DMS53 treated with DMSO at 0.1 percent for 48 hours (cell line): ENCODE results near the gene CCDC71.

Source experiments
- DNase-seq: peaks from one replicate; lab custom pipeline; 2025; ENCODE audit not compliant: unreplicated experiment; lab: John Stamatoyannopoulos, UW

The CCDC71 gene

DNA sequence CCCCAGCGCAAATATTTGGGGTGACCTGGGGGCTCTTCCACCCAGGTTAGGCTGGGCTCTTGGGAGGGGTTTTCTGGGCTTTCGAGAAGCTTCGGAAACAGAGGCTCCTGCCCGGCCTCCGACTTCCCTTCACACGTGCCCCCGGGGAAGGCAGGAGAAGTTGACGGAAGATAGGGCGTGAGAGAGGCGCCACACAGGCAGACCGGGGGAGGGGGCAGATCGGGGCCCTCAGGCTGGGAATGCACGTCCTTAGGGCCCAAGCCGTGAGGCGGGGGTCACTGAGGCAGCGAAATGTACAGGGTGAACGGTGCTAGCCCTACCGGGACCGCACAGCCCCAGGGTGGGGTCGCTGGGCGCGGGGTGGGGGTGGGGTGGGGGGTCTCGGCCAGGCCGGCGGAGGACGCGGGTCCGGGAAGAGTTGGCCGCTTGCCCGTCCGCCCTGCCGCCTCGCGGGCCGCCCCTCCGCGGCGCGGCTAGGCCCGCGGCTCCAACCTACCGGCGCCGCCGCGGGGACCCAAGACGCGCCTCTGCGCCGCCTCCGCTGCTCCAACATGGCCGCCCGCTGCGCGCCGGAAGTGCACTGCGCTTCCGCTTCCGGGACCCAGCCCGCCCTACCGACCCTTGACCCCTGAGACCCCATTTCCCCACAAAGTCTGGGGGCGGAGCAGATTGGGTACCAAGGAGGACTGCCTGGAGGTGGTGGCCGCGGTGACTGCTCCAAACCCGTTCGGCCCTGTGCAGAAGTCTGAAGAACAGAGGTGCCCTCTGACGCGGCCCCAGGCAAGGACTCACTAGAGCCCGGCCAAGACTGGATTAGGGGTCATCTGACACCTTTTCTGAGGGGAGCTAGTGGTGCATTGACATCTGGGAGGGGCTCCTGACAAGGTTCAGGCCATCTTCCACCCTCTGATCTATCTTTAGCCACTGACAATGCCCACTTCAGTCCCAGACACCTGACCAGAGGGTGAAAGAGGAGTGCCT lies at the start of gene CCDC71:
CCDC71 (minus strand) TSS at position 561 of the 981 bp plus-strand sequence. CDS start 2,123 bp downstream, outside the sequence.
- DNase-seq, result no peak

DNA sequence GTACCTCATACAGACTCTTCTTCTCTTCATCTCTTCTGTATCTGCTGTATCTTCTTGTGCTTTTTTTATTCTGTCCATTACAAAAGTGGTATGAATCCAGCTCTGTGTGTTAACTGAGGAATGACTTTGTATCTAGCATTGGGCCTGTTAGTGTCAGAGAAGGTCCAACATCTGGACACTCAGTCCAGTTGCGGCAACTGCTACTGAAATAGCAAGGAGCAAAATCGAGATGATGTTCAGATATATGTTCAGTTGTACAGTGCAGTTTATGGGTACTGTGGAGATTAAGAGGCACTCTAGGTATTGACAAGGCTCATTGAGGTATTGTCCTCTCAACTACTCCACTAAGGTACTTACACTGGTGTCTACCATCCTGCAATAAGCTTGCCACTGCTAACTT lies 47.9 kb upstream of the CCDC71 start:
- no peak for DNase-seq

DNA sequence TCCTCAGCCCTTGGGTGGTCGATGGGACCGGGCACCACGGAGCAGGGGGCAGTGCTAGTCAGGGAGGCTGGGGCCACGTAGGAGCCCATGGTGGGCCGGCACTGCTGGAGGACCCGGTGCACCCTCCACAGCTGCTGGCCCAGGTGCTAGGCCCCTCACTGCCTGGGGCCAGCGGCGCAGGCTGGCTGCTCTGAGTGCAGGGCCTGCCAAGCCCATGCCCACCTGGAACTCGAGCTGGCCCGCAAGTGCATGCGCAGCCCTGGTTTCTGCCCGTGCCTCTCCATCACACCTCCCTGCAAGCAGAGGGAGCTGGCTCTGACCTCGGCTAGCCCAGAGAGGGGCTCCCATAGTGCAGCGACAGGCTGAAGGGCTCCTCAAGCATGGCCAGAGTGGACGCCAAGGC lies 47.4 kb upstream of the CCDC71 start:
- DNase-seq, result no peak

DNA sequence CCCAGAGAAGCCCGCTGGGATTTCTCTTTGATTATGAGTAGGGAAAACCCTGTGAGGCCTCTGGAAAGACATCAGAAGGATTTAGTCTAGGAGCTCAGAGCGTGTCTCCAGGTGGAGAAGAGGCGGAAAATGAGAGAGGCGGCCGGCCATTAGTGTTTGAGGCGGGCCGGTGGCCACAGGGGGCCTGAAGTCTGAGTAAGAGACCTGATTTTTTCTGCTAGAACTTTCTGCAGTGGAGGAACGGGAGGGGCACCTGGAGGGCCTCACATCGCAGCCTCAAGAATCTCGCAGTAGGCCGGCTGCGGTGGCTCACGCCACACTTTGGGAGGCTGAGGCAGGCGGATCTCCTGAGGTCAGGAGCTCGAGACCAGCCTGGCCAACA lies 33.8 kb upstream of the CCDC71 start:
- no peak for DNase-seq

DNA sequence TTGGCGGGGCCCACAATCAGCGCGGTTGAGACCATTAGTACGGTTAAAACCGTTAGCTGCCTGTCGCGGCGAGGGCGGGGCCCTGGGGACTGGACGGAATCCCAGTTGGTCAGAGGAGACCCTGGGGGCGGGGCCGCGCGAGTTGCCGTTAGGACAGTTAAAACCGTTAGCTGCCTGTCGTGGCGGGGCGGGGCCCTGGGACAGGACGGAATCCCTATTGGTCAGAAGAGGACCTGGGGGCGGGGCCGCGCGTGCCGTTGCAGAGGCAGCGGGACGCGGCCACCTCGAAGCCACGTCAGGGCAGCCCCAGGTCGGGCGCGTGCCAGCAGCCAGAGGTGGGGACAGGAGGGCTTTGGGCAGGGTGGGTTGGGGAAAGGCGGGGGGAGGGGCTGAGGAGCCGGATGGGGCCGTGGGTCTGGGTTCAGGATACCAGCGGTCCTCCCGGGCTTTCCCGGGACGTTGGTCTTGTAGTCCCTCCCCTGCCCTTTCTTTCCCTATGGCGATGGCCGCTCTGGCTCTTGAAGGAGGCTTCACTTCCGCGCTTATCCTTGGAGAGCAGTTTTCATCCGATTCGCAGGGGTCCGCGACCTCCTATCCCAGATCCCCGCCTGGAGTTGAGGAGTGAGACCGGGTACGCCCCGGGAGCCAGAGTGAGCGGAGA lies 33.2 kb upstream of the CCDC71 start:
- no peak for DNase-seq

DNA sequence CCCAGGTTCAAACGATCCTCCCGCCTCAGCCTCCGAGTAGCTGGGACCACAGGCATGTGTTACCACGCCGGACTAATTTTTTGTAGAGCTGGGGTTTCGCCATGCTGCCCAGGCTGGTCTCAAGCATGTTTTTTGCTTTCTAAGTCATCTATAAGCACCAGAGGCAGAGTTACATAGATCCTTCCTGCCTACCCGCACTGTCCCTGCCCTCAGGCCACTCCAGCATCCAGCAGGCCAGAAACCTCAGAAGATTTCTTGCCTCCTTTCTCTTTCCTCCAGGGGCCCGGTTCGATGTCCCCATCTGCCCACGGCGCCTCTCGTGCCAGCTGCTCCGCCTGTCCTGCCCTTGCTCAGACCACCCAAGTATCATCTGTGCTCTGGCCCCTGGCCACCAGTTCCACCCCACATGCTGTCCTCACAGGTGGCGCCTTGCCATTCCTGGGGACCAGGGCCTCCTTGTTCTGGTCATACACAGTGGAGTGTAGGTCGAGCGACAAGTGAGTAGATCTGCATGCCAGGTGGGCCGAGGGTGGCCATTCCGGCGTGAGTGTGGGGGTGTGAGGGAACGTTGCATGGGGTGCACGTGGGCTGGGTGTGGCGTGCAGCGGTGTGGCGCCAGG lies 32.6 kb upstream of the CCDC71 start:
- no peak for DNase-seq

DNA sequence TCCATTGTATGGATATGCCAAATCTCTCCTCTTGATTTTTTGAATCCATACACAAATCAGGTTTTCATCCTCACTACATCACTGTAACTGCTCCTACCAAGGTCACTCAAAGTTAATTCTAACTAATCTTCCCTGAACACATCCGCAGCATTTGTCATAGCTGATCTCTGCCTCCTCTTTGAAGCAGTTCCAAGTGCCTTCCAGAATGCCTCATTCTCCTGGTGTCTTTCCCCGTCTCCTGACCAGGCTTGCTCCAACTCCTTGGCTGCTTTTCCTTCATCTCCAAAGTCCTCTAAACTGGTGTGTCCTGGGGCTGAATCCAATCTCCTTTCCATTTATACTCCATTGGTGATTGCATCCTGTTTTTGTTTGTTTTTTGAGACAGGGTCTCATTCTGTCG lies 32.0 kb upstream of the CCDC71 start:
- DNase-seq, result no peak

DNA sequence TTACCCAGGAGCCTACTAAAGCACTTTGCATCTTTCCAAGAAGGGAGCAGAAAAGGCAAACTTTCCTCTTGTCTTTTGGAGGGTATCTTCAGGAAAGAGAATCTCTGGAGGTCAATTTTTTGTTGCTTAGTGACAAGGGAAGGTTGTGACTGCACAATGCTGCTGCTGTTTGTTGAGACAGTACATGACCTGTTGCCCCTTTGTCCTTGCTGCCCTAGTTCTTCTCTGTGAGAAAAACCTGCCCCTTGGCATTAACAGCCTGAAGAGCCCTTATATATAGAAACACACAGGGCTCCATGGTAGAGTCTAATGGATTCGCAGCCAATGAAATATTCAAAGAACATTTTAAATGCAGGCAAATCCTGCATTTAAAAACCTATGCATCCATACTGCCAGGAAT lies 25.6 kb upstream of the CCDC71 start:
- no peak for DNase-seq

DNA sequence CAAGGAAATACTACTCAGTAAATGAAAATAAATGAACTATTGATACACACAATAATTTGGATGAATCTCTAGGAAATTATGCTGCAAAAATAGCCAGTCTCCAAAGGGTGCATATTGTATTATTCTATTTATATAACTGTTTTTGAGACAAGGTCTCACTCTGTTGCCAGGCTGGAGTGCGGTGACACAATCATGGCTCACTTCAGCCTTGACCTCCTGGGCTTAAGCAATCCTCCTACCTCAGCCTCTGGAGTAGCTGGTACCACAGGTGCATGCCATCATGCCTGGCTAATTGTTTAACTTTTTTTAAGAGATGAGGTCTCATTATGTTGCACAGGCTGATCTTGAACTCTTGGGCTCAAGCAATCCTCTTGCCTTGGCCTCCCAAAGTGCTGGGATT lies 17.7 kb upstream of the CCDC71 start:
- no peak for DNase-seq

DNA sequence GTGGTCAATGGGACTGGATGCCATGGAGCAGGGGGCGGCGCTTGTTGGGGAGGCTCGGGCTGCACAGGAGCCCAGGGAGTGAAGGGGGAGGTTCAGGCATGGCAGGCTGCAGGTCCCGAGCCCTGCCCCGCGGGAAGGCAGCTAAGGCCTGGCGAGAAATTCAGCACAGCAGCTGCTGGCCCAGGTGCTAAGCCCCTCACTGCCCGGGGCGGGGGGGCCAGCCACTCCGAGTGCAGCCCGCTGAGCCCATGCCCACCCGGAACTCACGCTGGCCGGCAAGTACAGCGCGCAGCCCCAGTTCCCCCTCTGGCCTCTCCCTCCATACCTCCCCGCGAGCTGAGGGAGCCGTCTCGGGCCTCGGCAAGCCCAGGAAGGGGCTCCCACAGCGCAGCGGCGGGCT lies 16.6 kb upstream of the CCDC71 start:
- DNase-seq, result no peak

DNA sequence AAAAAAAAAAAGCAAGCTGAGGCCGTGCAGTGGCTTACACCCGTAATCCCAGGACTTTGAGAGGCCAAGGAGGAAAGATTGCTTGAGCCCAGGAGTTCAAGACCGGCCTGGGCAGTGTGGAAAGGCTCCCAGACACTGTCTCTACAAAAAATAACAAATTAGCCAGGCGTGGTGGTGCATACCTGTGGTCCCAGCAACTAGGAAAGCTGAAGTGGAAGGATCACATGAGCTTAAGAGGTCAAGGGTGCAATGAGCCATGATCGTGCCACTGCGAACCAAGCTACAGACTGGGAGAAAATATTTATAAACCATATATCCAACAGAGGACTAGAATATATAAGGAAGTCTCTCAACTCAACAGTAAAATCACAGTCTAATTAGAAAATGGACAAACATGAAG lies 15.2 kb upstream of the CCDC71 start:
- no peak for DNase-seq

DNA sequence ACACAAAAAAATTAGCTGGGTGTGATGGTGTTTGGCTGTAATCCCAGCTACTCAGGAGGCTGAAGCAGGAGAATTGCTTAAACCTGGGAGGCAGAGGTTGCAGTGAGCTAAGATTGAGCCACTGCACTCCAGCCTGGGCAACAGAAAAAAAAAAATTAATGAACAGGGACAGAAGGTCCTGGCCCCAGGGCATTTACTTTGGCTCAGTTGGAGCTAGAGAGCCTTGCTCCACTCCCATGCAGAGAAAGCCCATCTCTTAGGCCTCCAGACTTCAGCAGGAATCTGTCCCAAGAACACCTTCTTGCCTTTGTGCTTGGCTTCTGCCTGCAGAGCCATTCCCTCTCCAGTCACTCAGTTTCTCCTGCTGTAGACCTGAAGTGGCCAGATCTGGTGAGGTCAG lies 14.0 kb upstream of the CCDC71 start:
- DNase-seq, result no peak

DNA sequence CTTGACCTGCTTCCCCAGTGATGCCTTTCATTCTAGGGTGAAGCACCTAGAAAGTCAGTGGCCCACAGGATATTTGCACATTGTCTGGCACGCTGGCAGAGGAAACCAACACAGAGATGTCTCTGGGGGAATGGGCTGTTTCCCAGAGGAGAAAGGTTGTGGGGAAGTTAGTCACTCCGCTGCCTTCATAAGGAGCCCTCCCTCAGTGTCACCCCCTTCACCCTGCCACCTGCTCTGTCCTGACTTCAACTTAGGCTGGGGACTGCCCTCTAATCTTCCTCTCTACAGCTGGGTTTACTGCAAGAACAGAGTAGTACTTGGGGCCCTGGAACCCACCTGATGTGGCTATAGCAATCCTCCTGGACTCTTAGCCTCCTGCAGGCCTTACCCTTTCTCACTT lies 10.9 kb upstream of the CCDC71 start:
- DNase-seq, result no peak

DNA sequence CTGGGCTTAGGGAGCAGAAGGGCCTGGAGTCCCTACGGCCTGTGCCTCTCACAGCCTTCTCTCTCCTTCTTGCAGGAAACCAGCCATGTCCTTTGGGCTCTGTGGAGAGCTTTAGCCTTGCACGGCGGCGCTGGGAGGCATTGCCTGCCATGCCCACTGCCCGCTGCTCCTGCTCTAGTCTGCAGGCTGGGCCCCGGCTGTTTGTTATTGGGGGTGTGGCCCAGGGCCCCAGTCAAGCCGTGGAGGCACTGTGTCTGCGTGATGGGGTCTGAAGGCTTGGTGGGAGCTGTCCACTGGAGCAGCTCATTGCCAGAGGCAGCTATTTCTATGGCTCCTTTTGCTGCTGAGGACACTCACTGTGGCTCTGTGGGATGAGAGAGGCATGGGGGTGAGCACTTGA lies 9.4 kb upstream of the CCDC71 start:
- no peak for DNase-seq

DNA sequence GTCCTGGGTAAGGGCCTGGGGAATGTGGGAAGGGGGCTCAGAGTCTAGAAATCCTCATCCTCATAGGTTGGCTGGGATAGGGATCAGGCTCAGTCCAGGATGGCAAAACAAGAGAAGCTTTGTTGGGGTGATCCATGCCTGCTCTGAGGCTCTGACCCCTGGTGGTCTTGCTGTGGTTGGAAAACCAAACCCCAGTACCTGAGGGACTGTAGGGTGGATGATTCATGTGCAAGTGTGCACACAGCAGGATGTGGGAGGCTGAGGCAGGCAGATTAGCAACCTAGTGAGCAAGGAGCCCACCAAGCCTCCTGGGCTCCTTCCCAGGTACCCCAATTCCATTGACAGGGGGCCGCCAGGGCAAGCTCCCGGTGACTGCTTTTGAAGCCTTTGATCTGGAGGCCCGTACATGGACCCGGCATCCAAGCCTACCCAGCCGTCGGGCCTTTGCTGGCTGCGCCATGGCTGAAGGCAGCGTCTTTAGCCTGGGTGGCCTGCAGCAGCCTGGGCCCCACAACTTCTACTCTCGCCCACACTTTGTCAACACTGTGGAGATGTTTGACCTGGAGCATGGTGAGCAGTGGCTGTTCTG lies 8.4 kb upstream of the CCDC71 start:
- DNase-seq, result no peak

DNA sequence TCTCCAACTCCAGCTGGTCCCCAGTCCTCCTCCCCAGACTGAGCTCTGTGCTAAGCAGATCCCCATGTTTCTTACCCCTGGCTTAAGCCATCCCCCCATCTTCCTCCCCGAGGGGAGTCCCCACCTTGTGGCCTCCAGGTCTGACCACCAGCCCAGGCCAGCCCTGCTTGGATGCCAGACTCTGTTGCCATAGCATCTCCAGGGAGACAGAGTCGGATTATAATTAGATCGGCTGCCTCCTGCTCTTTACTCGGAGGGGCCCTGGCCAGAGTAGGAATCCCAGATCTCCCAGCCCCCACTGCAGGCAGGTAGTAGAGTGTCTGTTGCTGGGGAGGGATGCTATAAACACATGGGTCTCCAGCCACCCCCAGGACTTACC lies 7.7 kb upstream of the CCDC71 start:
- no peak for DNase-seq

DNA sequence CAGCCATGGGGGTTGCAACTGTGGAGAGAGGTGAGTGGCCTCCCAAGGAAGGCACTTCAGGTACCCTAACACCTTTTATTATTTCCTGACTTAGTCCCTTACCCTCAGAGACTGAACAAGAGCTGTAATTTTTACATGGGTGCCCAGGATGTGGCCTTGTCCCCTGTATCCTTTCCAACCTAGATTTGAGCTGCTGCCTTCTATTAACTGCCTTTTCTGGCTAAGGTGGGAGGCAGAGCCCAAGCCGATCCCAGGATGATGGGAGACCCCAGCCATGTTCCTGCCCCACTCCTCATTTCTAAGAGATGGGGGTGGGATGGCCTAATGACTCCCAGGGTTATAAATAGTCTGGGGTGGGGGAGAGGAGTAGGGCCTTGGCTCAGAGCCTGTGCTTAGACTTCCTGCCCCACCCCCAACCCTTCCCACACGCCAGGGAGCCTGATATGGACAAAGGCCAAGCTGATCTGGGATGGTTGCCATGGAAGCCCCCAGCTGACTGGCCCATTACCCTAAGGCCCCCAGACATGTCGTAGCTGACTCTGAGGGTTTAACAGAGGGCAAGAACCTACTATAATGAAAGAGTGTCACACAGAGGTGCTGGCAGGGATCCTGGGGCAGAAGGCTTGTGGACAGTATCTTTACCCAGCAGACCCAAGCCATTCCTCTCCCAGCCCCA lies 7.1 kb upstream of the CCDC71 start:
- DNase-seq, result no peak

DNA sequence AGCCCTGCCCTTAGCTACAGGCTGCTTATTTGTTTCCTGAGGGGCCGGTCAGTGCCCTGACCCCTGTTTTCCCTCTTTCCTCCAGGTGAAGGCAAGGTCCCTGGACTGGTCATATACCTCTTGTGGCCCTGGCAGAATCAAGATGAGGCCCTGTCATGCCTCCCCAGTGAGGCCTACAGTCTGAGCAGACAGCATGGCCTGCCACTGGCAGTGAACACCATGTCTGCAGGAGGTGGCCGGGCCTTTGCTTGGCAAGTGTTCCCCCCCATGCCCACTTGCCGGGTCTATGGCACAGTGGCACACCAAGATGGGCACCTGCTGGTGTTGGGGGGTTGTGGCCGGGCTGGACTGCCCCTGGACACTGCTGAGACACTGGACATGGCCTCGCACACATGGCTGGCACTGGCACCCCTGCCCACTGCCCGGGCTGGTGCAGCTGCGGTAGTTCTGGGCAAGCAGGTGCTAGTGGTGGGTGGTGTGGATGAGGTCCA lies 6.5 kb upstream of the CCDC71 start:
- DNase-seq, result no peak

DNA sequence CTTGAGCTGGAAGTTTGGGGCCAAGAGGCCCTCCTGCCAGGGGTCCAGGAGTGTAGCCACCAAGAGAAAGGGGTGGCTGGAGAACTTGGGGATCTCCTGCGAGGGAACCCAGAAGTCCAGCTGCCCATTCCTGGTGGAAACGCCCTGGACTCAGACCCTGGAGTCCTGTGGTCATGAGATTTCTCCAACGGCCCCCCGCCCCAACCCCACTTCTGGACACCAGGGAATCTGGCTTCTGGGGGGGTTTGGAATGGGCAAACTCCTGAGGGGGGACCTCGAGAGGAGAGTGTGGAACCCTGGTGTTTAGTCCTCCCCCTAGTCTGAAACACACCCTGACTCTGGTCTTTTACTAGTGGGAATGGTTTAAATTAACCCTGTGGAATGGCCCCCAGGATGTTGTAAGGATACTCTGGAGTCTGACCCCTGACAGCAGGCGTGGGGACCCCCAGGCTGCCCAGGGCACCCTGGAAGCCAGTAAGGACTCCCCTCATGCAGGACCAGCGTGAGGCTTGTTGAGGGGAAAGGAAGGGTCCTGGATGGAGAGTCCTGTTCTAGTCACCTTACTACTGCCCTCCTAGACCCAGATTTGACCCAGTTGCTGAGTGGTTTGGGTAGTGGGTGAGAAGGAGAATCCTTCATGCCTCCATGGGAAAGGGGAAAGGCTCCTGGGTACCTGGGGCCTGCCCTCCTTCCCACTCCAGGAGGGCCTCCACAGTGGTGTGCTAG lies 5.8 kb upstream of the CCDC71 start:
- no peak for DNase-seq

DNA sequence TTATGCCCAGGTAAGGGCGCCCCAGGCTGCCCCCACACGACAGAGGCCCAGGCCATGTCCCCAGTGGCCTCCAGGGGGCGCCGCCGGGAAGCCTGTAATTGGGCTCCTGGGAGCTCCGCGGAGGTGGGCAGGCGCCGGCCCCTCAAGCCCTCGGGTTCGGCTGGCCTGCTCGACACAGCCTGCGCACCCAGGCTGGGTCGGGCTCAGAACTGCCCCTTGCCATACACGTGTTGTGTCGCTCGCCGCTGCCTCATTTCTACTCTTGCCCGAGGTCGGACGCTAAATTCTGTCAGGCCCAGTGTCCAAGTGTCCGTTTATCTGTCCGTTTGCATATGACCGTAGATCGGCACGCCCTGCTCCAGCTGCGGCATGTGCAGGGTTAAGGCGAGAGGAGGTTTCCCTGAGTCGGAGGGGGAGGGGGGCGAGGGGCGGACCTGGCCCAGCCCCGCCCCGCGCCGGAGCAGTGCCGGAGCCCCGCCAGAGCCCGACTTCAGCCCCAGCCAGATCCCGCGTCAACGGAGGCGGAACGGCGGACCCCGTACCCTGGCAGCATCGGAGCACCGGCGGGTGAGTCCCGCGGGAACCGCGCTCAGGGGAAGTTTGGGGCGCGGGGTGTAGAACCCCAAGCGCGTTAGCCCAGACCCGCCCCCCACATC lies 5.1 kb upstream of the CCDC71 start, which contains the start of gene KLHDC8B:
KLHDC8B (plus strand) TSS at position 480 of the 656 bp plus-strand sequence. CDS start 1,172 bp downstream, outside the sequence.
- DNase-seq, result no peak
